OCI-LY1 (cell line): Measurements from ENCODE around the gene GABRD.

Experiments
- H2AFZ ChIP-seq: fragments of 200-600 bp; sonication (generic), shearing (Covaris generic); 2 replicates; pipeline ENCODE4 v1.6.0; 2014; ENCODE audit warnings: antibody characterized with exemption, mild to moderate bottlenecking, low read length
- H3F3A ChIP-seq: fragments of 200-600 bp; sonication (generic), shearing (Covaris generic); 2 replicates; pipeline ENCODE4 v1.6.0; 2014; ENCODE audit warnings: mild to moderate bottlenecking, antibody characterized with exemption, low read length, moderate library complexity; ENCODE audit not compliant: insufficient read depth
- H3K27ac ChIP-seq: fragments of 200-600 bp; sonication (generic); 2 replicates; pipeline ENCODE4 v1.5.1; 2014; ENCODE audit warnings: low read length, mixed run types, mild to moderate bottlenecking, low read depth; ENCODE audit not compliant: poor library complexity, severe bottlenecking
- H3K27me3 ChIP-seq: fragments of 200-600 bp; sonication (generic); 2 replicates; pipeline ENCODE4 v1.6.0; 2014; ENCODE audit warnings: antibody characterized with exemption, mild to moderate bottlenecking, low read length, moderate library complexity; ENCODE audit not compliant: insufficient read depth
- H3K36me3 ChIP-seq: fragments of 200-600 bp; sonication (generic); 2 replicates; pipeline ENCODE4 v1.6.1; 2014; ENCODE audit warnings: mild to moderate bottlenecking, antibody characterized with exemption, low read length, moderate library complexity, mixed read lengths; ENCODE audit not compliant: insufficient read depth
- H3K4me1 ChIP-seq: fragments of 200-600 bp; sonication (generic); 2 replicates; pipeline ENCODE4 v1.5.1; 2014; ENCODE audit warnings: mild to moderate bottlenecking, low read length, moderate library complexity; ENCODE audit not compliant: insufficient read depth, severe bottlenecking
- H3K4me2 ChIP-seq: fragments of 200-600 bp; sonication (generic), shearing (Covaris generic); 2 replicates; pipeline ENCODE4 v1.6.1; 2014; ENCODE audit warnings: low read length
- H3K4me3 ChIP-seq: fragments of 200-600 bp; sonication (generic); 2 replicates; pipeline ENCODE4 v1.5.1; 2014; ENCODE audit warnings: low read length, low read depth, mild to moderate bottlenecking, mixed read lengths; ENCODE audit not compliant: poor library complexity, severe bottlenecking
- H3K79me2 ChIP-seq: fragments of 200-600 bp; shearing (Covaris generic); 2 replicates; pipeline ENCODE4 v1.6.1; 2016; ENCODE audit warnings: mixed run types, low read length, mixed read lengths; ENCODE audit not compliant: insufficient read depth
- H3K9ac ChIP-seq: fragments of 200-600 bp; sonication (generic), shearing (Covaris generic); 2 replicates; pipeline ENCODE4 v1.6.1; 2014; ENCODE audit warnings: mild to moderate bottlenecking, low read length, mixed read lengths
- H3K9me2 ChIP-seq: fragments of 200-600 bp; sonication (generic), shearing (Covaris generic); 2 replicates; pipeline ENCODE4 v1.6.1; 2014; ENCODE audit warnings: low read depth, mild to moderate bottlenecking, low read length, mixed read lengths
- H3K9me3 ChIP-seq: fragments of 200-600 bp; shearing (Covaris generic); 2 replicates; pipeline ENCODE4 v1.6.1; 2014; ENCODE audit warnings: low read length, mixed read lengths
- H4K20me1 ChIP-seq: fragments of 200-600 bp; sonication (generic), shearing (Covaris generic); 2 replicates; pipeline ENCODE4 v1.6.0; 2016; ENCODE audit warnings: mild to moderate bottlenecking, low read length; ENCODE audit not compliant: insufficient read depth
- CTCF ChIP-seq: fragments of 200-600 bp; sonication (generic), shearing (Covaris generic); IDR thresholded peaks from 2 replicates; pipeline ENCODE4 v1.5.1; 2017; ENCODE audit warnings: mild to moderate bottlenecking, antibody characterized with exemption, low read length, moderate library complexity, mixed read lengths
- EZH2 ChIP-seq: fragments of 200-600 bp; sonication (generic), shearing (Covaris generic); IDR thresholded peaks from 2 replicates; pipeline ENCODE4 v1.8.0; 2017; ENCODE audit warnings: borderline replicate concordance, mixed run types, mild to moderate bottlenecking, antibody characterized with exemption, low read length, moderate library complexity, mixed read lengths

GABRD gene

GRCh38 chr1:2003541-2004131 is 15.5 kb upstream of the GABRD start, which contains the start of gene CFAP74:
CFAP74 (minus strand) TSS chr1:2003786; CDS start chr1:1990956, 12,830 bp downstream.
- Histone ChIP-seq H3K36me3 (no peaks in the 10 kb centered on the region), H3K27ac (no peak within 1 kb of the TSS), H4K20me1 (no peaks in the 10 kb centered on the region), H3K4me3 (no peak within 1 kb of the TSS), H3K27me3 (peaks cover 4% of the 10 kb centered on the region; the same call in 1 of the 2 replicates), H3K9me2 (no peaks in the 10 kb centered on the region), H3K9ac (no peak within 1 kb of the TSS), H2AFZ (no peak within 1 kb of the TSS), H3F3A (no peaks in the 10 kb centered on the region), H3K79me2 (no peaks in the 10 kb centered on the region), H3K4me1 (no peaks in the 10 kb centered on the region), H3K4me2 (no peak within 1 kb of the TSS), H3K9me3 (no peaks in the 10 kb centered on the region)
- TF ChIP-seq EZH2, result no peak
- TF ChIP-seq CTCF, result no peak

DNA sequence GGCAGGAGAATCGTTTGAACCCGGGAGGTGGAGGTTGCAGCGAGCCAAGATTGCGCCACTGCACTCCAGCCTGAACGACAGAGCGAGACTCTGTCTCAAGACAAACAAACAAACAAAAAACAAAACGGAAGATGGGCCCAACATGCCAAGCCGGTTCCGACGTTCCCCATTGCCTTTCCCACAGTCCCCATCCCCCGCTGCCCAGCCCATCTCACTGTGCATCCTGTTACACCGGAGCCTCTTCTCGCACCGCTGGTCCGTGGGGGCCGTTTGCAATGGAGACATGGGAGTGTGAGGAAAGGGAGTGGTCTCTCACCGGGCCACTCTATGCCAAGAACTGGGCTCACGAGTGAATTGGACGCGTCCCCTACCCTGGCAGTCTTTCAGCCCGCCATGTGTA is 14.3 kb upstream of the GABRD start:
- no peaks in the 10 kb centered on the region for H4K20me1 ChIP-seq
- H3K79me2 ChIP-seq, result no peaks in the 10 kb centered on the region
- H3K4me2 ChIP-seq, result no peak overlapping the region
- H3K9me2 ChIP-seq, result no peaks in the 10 kb centered on the region
- no peak overlapping the region for H2AFZ ChIP-seq
- H3K4me1 ChIP-seq, result no peaks in the 10 kb centered on the region
- H3K9ac ChIP-seq, result no peak overlapping the region
- TF ChIP-seq CTCF (no peak), EZH2 (no peak)
- no peaks in the 10 kb centered on the region for H3F3A ChIP-seq
- H3K36me3 ChIP-seq, result no peaks in the 10 kb centered on the region
- no peaks in the 10 kb centered on the region for H3K9me3 ChIP-seq
- no peak overlapping the region for H3K4me3 ChIP-seq
- no peak overlapping the region for H3K27ac ChIP-seq
- peaks cover 4% of the 10 kb centered on the region; the same call in 1 of the 2 replicates for H3K27me3 ChIP-seq

GRCh38 chr1:2009101-2010053 is 9.8 kb upstream of the GABRD start:
- H3K27me3 ChIP-seq, result no peaks in the 10 kb centered on the region
- no peaks in the 10 kb centered on the region for H3K79me2 ChIP-seq
- no peak for TF ChIP-seq CTCF
- TF ChIP-seq EZH2, result no peak
- no peaks in the 10 kb centered on the region for H4K20me1 ChIP-seq
- H3K36me3 ChIP-seq, result no peaks in the 10 kb centered on the region
- no peaks in the 10 kb centered on the region for H3F3A ChIP-seq
- no peak overlapping the region for H3K9ac ChIP-seq
- H3K4me2 ChIP-seq, result no peak overlapping the region
- H3K9me3 ChIP-seq, result no peaks in the 10 kb centered on the region
- H2AFZ ChIP-seq, result no peak overlapping the region
- no peaks in the 10 kb centered on the region for H3K9me2 ChIP-seq
- H3K4me1 ChIP-seq, result no peaks in the 10 kb centered on the region
- no peak overlapping the region for H3K4me3 ChIP-seq
- no peak overlapping the region for H3K27ac ChIP-seq
